B cell (primary cell): ENCODE measurements around the gene CYTH4. TPM values are rescaled to one million over a fixed set of nuclear protein-coding genes. Genes with fewer than 3 reads are reported as not detected.

Experiments used
- ATAC-seq: fragments of 200-7000 bp; cut with Tn5 transposase; one replicate; pipeline ENCODE4 v1.10.0; 2021; ENCODE audit warnings: low read depth, mild to moderate bottlenecking, moderate number of reproducible peaks, moderate library complexity
- CTCF ChIA-PET: fragments of 350-600 bp; sonication (Branson Sonifier 250); formaldehyde crosslinking; loops from one replicate; lab custom pipeline; 2021; ENCODE audit warnings: antibody characterized with exemption, inconsistent platforms; lab: Charles Lee
- POLR2A ChIA-PET: fragments of 350-600 bp; sonication (Branson Sonifier 250); formaldehyde crosslinking; loops from one replicate; lab custom pipeline; 2021; ENCODE audit warnings: antibody characterized with exemption; lab: Charles Lee
- DNase-seq: peaks from one replicate; pipeline ENCODE4 v3.0.0; 2013
- H2AFZ ChIP-seq: 2 replicates; pipeline ENCODE4 v1.6.1; 2012; ENCODE audit warnings: mild to moderate bottlenecking, low read depth, low read length; ENCODE audit not compliant: insufficient read depth, poor library complexity, severe bottlenecking
- H3K27ac ChIP-seq, 2 donors: 1 replicate in 1 of 2; 2 replicates in 1 of 2; pipeline ENCODE4 v1.5.1; 2012 to 2013; ENCODE audit warnings: low read length in 2 of 2, mild to moderate bottlenecking in 2 of 2, moderate library complexity in 1 of 2
- H3K27me3 ChIP-seq, 4 experiments: fragments of 200-600 bp in 1 of 4; sonication (generic) in 1 of 4; replicated peaks in 1 of 4; 1 replicate in 2 of 4; 2 replicates in 2 of 4; pipeline versions ENCODE4 v1.6.1 to v1.7.0; 2013 to 2016; ENCODE audit warnings: low read length in 3 of 4, mild to moderate bottlenecking in 2 of 4, mixed read lengths in 1 of 4, moderate library complexity in 1 of 4; ENCODE audit not compliant: insufficient read depth in 4 of 4, control insufficient read depth in 3 of 4; ENCODE audit errors: control extremely low read depth in 1 of 4
- H3K36me3 ChIP-seq, 2 experiments: replicated peaks in 1 of 2; 1 replicate in 1 of 2; 2 replicates in 1 of 2; pipeline versions ENCODE4 v1.6.1 to v1.7.1; 2013; ENCODE audit warnings: low read length in 1 of 2; ENCODE audit not compliant: insufficient read depth in 2 of 2, control insufficient read depth in 1 of 2; ENCODE audit errors: control extremely low read depth in 1 of 2, extremely low read depth in 1 of 2
- H3K4me1 ChIP-seq, 2 donors: fragments of 200-600 bp in 1 of 2; sonication (generic) in 1 of 2; 1 replicate in 1 of 2; 2 replicates in 1 of 2; pipeline versions ENCODE4 v1.5.1 to v1.6.1; 2013 to 2017; ENCODE audit warnings: low read length in 2 of 2; ENCODE audit not compliant: control insufficient read depth in 2 of 2, insufficient read depth in 2 of 2
- H3K4me2 ChIP-seq: replicated peaks from 2 replicates; pipeline ENCODE3; 2012; ENCODE audit warnings: mild to moderate bottlenecking, low read depth, low read length; ENCODE audit not compliant: poor library complexity, severe bottlenecking
- H3K4me3 ChIP-seq, 5 experiments: fragments of 200-600 bp in 1 of 5; sonication (generic) in 1 of 5; 1 replicate in 3 of 5; 2 replicates in 2 of 5; pipeline versions ENCODE4 v1.5.1 to v1.7.0; 2011 to 2016; ENCODE audit warnings: low read length in 4 of 5, mild to moderate bottlenecking in 4 of 5, low read depth in 2 of 5, control low read depth in 1 of 5, moderate library complexity in 1 of 5; ENCODE audit not compliant: insufficient read depth in 1 of 5; ENCODE audit errors: control extremely low read depth in 1 of 5, extremely low read depth in 1 of 5
- H3K79me2 ChIP-seq: fragments of 200-600 bp; sonication (generic); one replicate; pipeline ENCODE4 v1.6.0; 2016; ENCODE audit warnings: low read length; ENCODE audit not compliant: control insufficient read depth, insufficient read depth
- H3K9ac ChIP-seq: fragments of 200-600 bp; sonication (generic); 2 replicates; pipeline ENCODE4 v1.6.1; 2017; ENCODE audit warnings: mild to moderate bottlenecking, low read length, moderate library complexity
- H3K9me3 ChIP-seq, 3 donors: one replicate each; pipeline versions ENCODE4 v1.6.1 to v1.7.1; 2013; ENCODE audit warnings: low read length in 2 of 3; ENCODE audit not compliant: control insufficient read depth in 2 of 3, insufficient read depth in 1 of 3; ENCODE audit errors: control extremely low read depth in 1 of 3
- H4K20me1 ChIP-seq: 2 replicates; pipeline ENCODE4 v1.6.0; 2012; ENCODE audit warnings: mild to moderate bottlenecking, low read length; ENCODE audit not compliant: insufficient read depth, control insufficient read depth, poor library complexity, severe bottlenecking
- H3K27ac Mint-ChIP-seq: one replicate; pipeline ENCODE4 v1.8.0; 2021; ENCODE audit warnings: mixed read lengths
- H3K27me3 Mint-ChIP-seq: one replicate; pipeline ENCODE4 v1.8.0; 2021; ENCODE audit warnings: mixed read lengths
- H3K4me1 Mint-ChIP-seq: one replicate; pipeline ENCODE4 v1.8.0; 2021; ENCODE audit warnings: mixed read lengths
- H3K4me3 Mint-ChIP-seq: one replicate; pipeline ENCODE4 v1.8.0; 2021; ENCODE audit warnings: mixed read lengths
- H3K9me3 Mint-ChIP-seq: one replicate; pipeline ENCODE4 v1.8.0; 2022; ENCODE audit warnings: mixed read lengths; ENCODE audit not compliant: insufficient read depth
- CTCF ChIP-seq: fragments of 200-600 bp; IDR thresholded peaks from one replicate; pipeline ENCODE4 v1.8.0; 2022; ENCODE audit warnings: antibody characterized with exemption, mild to moderate bottlenecking
- EZH2 ChIP-seq: IDR thresholded peaks from 2 replicates; pipeline ENCODE4 v1.6.1; 2012; ENCODE audit warnings: borderline replicate concordance, low read depth, mild to moderate bottlenecking, moderate library complexity, low read length; ENCODE audit not compliant: insufficient read depth, poor library complexity, severe bottlenecking
- WGBS: methylation state at CpG from one replicate; pipeline ENCODE4 v1.1.5; 2013; ENCODE audit warnings: missing lambda C conversion rate; ENCODE audit not compliant: insufficient coverage; 5-methylcytosine and 5-hydroxymethylcytosine counted together
- intact Hi-C: fragments of 100-400 bp; cut with micrococcal nuclease; formaldehyde crosslinking; loops from one replicate; pipeline ENCODE4 v1.10.0; 2022
- polyA plus RNA-seq: library from polyadenylated mRNA; depleted of rRNA; stranded (reverse); fragments of >200 nt; gene quantifications from 2 replicates; pipeline ENCODE4 v1.2.3, GENCODE V29; 2012
- total RNA-seq, 2 donors: library from RNA; stranded (reverse); fragments of 120-200 nt in 1 of 2; gene quantifications; 1 replicate in 1 of 2; 2 replicates in 1 of 2; pipeline versions ENCODE4 v1.2.3 to v1.2.4, GENCODE V29; 2013 to 2022

Gene CYTH4
- total and polyA plus RNA-seq, 2 donors (not counting 1 experiment from before 2014, with no cell fraction given), result 98.0 to 154 TPM

- H3K27me3 ChIP-seq, result no peaks in the 10 kb centered on the region
- no peak for DNase-seq
- H3K79me2 ChIP-seq, result peaks cover 85% of the 10 kb centered on the region
- intact Hi-C loops, result no loop called here
- CTCF ChIA-PET, result interaction anchor here (7.2 kb wide), 1 partner anchor 25 kb away, joined by 84 read pairs; no protein-coding TSS in a partner anchor
- H3K4me2 ChIP-seq, result peak overlapping the region; percentile 47
- H3K4me1 Mint-ChIP-seq, result peaks cover 96% of the 10 kb centered on the region
- H3K27ac Mint-ChIP-seq, result peak overlapping the region; percentile 96
- H3K9ac ChIP-seq, result peak overlapping the region; percentile 5
- H3K4me1 ChIP-seq, result peaks cover 88 to 99% of the 10 kb centered on the region in 2 donors
- H2AFZ ChIP-seq, result no peak overlapping the region
- H3K9me3 Mint-ChIP-seq, result no peaks in the 10 kb centered on the region
- H3K4me3 Mint-ChIP-seq, result peak overlapping the region; percentile 63
- no peak overlapping the region for H3K4me3 ChIP-seq
- POLR2A ChIA-PET, result interaction anchor here (1.3 kb wide), 1 partner anchor 11 kb away, joined by 3 read pairs; no protein-coding TSS in a partner anchor
- H3K36me3 ChIP-seq, result peaks cover 2 to 95% of the 10 kb centered on the region in 2 experiments
- no peak for ATAC-seq
- peaks cover 74% of the 10 kb centered on the region for H4K20me1 ChIP-seq
- no peaks in the 10 kb centered on the region for H3K27me3 Mint-ChIP-seq
- peak overlapping the region; percentile 73 to 86 for H3K27ac ChIP-seq
- no peaks in the 10 kb centered on the region for H3K9me3 ChIP-seq
- 58% methylated on average over 13 of the region's 16 CpGs for WGBS
- TF ChIP-seq CTCF (no peak), EZH2 (no peak)
Measured at GRCh38 chr22:37234736-37235711, 47.3 kb upstream of the CYTH4 start.
